ENCODE results near the gene TMEM41A.

DNA sequence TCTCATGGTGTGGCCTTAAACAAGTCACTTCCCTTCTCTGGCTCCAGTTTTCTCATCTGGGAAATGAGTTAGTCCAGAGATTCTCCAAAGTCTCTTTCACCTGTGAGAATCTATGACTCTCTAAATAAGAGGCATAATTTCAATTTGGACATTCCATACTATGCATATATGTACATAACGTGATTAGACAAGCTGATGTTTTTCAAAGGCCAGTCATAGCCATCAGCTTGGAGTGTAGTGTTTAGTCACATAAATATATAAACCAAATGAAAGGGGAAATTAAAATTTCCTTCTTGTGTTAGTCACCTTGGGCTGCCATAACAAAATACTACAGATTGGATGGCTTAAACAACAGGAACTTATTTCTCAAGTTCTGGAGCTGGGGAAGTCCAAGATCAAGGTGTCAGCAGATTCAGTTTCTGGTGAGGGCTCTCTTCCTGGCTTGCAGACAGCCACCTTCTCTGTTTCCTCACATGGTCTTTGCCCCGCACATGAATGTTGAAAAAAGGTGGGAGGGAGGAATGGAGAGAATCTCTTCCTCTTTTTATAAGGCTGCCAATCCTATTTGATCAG lies 19.4 kb downstream of the TMEM41A start:
- TF ChIP-seq, protein P1, sequence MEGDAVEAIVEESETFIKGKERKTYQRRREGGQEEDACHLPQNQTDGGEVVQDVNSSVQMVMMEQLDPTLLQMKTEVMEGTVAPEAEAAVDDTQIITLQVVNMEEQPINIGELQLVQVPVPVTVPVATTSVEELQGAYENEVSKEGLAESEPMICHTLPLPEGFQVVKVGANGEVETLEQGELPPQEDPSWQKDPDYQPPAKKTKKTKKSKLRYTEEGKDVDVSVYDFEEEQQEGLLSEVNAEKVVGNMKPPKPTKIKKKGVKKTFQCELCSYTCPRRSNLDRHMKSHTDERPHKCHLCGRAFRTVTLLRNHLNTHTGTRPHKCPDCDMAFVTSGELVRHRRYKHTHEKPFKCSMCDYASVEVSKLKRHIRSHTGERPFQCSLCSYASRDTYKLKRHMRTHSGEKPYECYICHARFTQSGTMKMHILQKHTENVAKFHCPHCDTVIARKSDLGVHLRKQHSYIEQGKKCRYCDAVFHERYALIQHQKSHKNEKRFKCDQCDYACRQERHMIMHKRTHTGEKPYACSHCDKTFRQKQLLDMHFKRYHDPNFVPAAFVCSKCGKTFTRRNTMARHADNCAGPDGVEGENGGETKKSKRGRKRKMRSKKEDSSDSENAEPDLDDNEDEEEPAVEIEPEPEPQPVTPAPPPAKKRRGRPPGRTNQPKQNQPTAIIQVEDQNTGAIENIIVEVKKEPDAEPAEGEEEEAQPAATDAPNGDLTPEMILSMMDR (IDR thresholded peaks at IDR 0.05; ENCODE audit: insufficient read depth, low read depth, low read length): no peak
- no peak for TF ChIP-seq EZH2 (IDR thresholded peaks at IDR 0.05; ENCODE audit: insufficient read depth, low read length)
